CD14-positive monocyte (primary cell): ENCODE results near the gene PIKFYVE. TPM values are rescaled to one million over a fixed set of nuclear protein-coding genes. Genes with fewer than 3 reads are reported as not detected.

Experiments
- DNase-seq, 3 donors: peaks; one replicate each; pipeline ENCODE4 v3.0.0-alpha.2; 2011 to 2022
- H2AFZ ChIP-seq: 2 replicates; pipeline ENCODE4 v1.6.0; 2012; ENCODE audit warnings: mild to moderate bottlenecking, low read depth, low read length, inconsistent platforms; ENCODE audit not compliant: insufficient read depth, poor library complexity, severe bottlenecking
- H3K27ac ChIP-seq, 2 donors: 1 replicate in 1 of 2; 2 replicates in 1 of 2; pipeline ENCODE4 v1.5.1; 2012 to 2013; ENCODE audit warnings: low read length in 2 of 2, control low read depth in 1 of 2, inconsistent platforms in 1 of 2, low read depth in 1 of 2, mild to moderate bottlenecking in 1 of 2
- H3K27me3 ChIP-seq, 2 donors: one replicate each; pipeline versions ENCODE4 v1.6.0 to v1.6.1; 2011 to 2013; ENCODE audit warnings: low read length in 2 of 2; ENCODE audit not compliant: control insufficient read depth in 2 of 2, insufficient read depth in 2 of 2
- H3K36me3 ChIP-seq, 2 donors: replicated peaks in 1 of 2; 1 replicate in 1 of 2; 2 replicates in 1 of 2; pipeline versions ENCODE4 v1.5.1 to v1.6.1; 2012 to 2013; ENCODE audit warnings: low read length in 2 of 2, control low read depth in 1 of 2, inconsistent platforms in 1 of 2, mild to moderate bottlenecking in 1 of 2; ENCODE audit not compliant: insufficient read depth in 2 of 2, control insufficient read depth in 1 of 2
- H3K4me1 ChIP-seq, 2 donors: 1 replicate in 1 of 2; 2 replicates in 1 of 2; pipeline versions ENCODE4 v1.5.1 to v1.6.1; 2012 to 2013; ENCODE audit warnings: low read length in 2 of 2, control low read depth in 1 of 2, inconsistent platforms in 1 of 2, mild to moderate bottlenecking in 1 of 2, moderate library complexity in 1 of 2; ENCODE audit not compliant: insufficient read depth in 2 of 2, control insufficient read depth in 1 of 2
- H3K4me2 ChIP-seq: replicated peaks from 2 replicates; pipeline ENCODE3; 2012; ENCODE audit warnings: low read length, moderate library complexity, mild to moderate bottlenecking; ENCODE audit not compliant: poor library complexity, severe bottlenecking; ENCODE audit errors: extremely low read depth
- H3K4me3 ChIP-seq, 3 experiments: fragments of 200-600 bp in 1 of 3; sonication (generic) in 1 of 3; replicated peaks in 1 of 3; 1 replicate in 2 of 3; 2 replicates in 1 of 3; pipeline ENCODE4 v1.5.1; 2011 to 2013; ENCODE audit warnings: low read length in 3 of 3, mild to moderate bottlenecking in 3 of 3, control low read depth in 2 of 3, low read depth in 2 of 3, inconsistent platforms in 1 of 3, moderate library complexity in 1 of 3
- H3K79me2 ChIP-seq: 2 replicates; pipeline ENCODE4 v1.6.0; 2012; ENCODE audit warnings: mild to moderate bottlenecking, control low read depth, inconsistent platforms, low read length, moderate library complexity; ENCODE audit not compliant: insufficient read depth
- H3K9ac ChIP-seq: 2 replicates; pipeline ENCODE4 v1.6.0; 2017; ENCODE audit warnings: low read length, mild to moderate bottlenecking; ENCODE audit not compliant: insufficient read depth, poor library complexity, severe bottlenecking
- H3K9me3 ChIP-seq, 2 donors: replicated peaks in 1 of 2; 1 replicate in 1 of 2; 2 replicates in 1 of 2; pipeline versions ENCODE4 v1.5.1 to v1.6.1; 2012 to 2013; ENCODE audit warnings: low read length in 2 of 2, control low read depth in 1 of 2; ENCODE audit not compliant: control insufficient read depth in 1 of 2, insufficient read depth in 1 of 2
- H4K20me1 ChIP-seq: 2 replicates; pipeline ENCODE4 v1.6.0; 2012; ENCODE audit warnings: mild to moderate bottlenecking, low read length, control low read depth, moderate library complexity; ENCODE audit not compliant: insufficient read depth
- H3K27ac Mint-ChIP-seq, 7 donors: one replicate each; pipeline ENCODE4 v1.8.0; 2020; ENCODE audit warnings: mild to moderate bottlenecking in 7 of 7, mixed read lengths in 7 of 7, moderate library complexity in 6 of 7, inconsistent platforms in 2 of 7
- H3K27me3 Mint-ChIP-seq, 3 donors: one replicate each; pipeline ENCODE4 v1.8.0; 2021 to 2022; ENCODE audit warnings: low read depth in 3 of 3, mild to moderate bottlenecking in 3 of 3, mixed read lengths in 3 of 3, moderate library complexity in 3 of 3, inconsistent platforms in 1 of 3
- H3K36me3 Mint-ChIP-seq, 2 donors: one replicate each; pipeline ENCODE4 v1.8.0; 2020; ENCODE audit warnings: mixed read lengths in 2 of 2, inconsistent platforms in 1 of 2, mild to moderate bottlenecking in 1 of 2
- H3K4me1 Mint-ChIP-seq: one replicate; pipeline ENCODE4 v1.8.0; 2020; ENCODE audit warnings: mild to moderate bottlenecking, mixed read lengths
- H3K4me3 Mint-ChIP-seq, 2 donors: one replicate each; pipeline ENCODE4 v1.8.0; 2020; ENCODE audit warnings: mild to moderate bottlenecking in 2 of 2, mixed read lengths in 2 of 2, moderate library complexity in 1 of 2
- H3K9me3 Mint-ChIP-seq, 7 donors: one replicate each; pipeline ENCODE4 v1.8.0; 2020 to 2022; ENCODE audit warnings: mixed read lengths in 7 of 7, mild to moderate bottlenecking in 6 of 7, moderate library complexity in 6 of 7, inconsistent platforms in 2 of 7
- WGBS: methylation state at CpG from one replicate; pipeline ENCODE4 v1.1.5; 2013; ENCODE audit warnings: missing lambda C conversion rate; ENCODE audit not compliant: insufficient coverage; 5-methylcytosine and 5-hydroxymethylcytosine counted together
- intact Hi-C, 2 donors: fragments of 100-400 bp; cut with micrococcal nuclease; formaldehyde crosslinking; loops; one replicate each; pipeline versions ENCODE4 v1.15.0 to v1.15.1; 2023
- polyA plus RNA-seq, 3 donors: library from polyadenylated mRNA; depleted of rRNA in 1 of 3; unstranded in 2 of 3; stranded (reverse) in 1 of 3; fragments of 300-500 nt in 2 of 3; fragments of >200 nt in 1 of 3; fragmentation: Illumina TruSeq in 2 of 3; gene quantifications; 1 replicate in 2 of 3; 2 replicates in 1 of 3; pipeline ENCODE4 v1.2.3, GENCODE V29; 2012 to 2021
- TF ChIP-seq, protein P1 (sequence below): fragments of 200-600 bp; IDR thresholded peaks from one replicate; pipeline ENCODE4 v1.8.0; 2022; ENCODE audit warnings: antibody characterized with exemption, mild to moderate bottlenecking

Gene PIKFYVE
- polyA plus RNA-seq, 3 donors, result 3.5 to 17.6 (median 6.2) TPM

DNA sequence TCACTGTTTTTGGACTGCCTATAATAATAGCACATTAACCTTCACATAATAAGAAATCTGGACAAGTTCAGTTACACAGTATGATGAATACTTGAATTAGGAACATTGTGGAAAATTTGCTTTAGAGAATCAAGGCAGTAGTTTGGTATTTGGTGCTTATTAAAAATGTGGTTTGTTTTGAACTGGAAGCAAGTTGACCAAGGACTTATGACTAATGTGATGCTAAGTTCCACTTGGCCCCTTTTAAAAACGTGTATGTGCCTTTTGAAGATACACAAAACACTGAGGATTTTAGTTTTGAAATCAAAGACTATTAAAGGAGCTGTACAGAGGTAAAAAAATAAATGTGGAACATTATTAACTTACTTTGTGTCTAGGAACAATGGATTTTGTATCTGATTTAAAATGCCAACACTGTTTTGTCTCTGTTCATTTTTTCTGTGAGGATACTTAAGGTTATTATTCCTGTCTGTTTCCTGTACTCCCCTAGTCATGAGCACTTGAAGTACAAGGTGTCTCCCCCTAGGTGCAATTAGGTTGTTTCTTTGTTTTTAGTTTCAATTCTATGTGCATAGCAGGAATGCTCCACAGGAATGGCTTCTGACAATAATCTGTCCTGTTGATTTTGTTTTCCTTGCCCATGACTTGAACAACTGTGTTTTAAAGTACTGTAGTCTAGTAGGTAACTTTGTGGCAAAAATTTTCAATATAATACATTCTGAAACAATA, 91.0 kb downstream of the PIKFYVE start:
- peaks cover 55 to 70% of the 10 kb centered on the region in 2 donors for H3K36me3 ChIP-seq
- H3K4me1 Mint-ChIP-seq, result peaks cover 2% of the 10 kb centered on the region
- H3K4me3 ChIP-seq, result no peak overlapping the region
- peaks cover 0 to 16% of the 10 kb centered on the region in 2 donors for H3K9me3 ChIP-seq
- peak overlapping the region in 2 of 7 donors; percentile 8 to 12 for H3K27ac Mint-ChIP-seq
- H3K27ac ChIP-seq, result no peak overlapping the region
- H3K27me3 Mint-ChIP-seq, result no peaks in the 10 kb centered on the region
- peaks cover 49 to 63% of the 10 kb centered on the region in 2 donors for H3K36me3 Mint-ChIP-seq
- H2AFZ ChIP-seq, result no peak overlapping the region
- H4K20me1 ChIP-seq, result no peaks in the 10 kb centered on the region
- no peak overlapping the region for H3K4me2 ChIP-seq
- no peak overlapping the region for H3K9ac ChIP-seq
- H3K4me3 Mint-ChIP-seq, result no peak overlapping the region
- TF ChIP-seq, protein P1, sequence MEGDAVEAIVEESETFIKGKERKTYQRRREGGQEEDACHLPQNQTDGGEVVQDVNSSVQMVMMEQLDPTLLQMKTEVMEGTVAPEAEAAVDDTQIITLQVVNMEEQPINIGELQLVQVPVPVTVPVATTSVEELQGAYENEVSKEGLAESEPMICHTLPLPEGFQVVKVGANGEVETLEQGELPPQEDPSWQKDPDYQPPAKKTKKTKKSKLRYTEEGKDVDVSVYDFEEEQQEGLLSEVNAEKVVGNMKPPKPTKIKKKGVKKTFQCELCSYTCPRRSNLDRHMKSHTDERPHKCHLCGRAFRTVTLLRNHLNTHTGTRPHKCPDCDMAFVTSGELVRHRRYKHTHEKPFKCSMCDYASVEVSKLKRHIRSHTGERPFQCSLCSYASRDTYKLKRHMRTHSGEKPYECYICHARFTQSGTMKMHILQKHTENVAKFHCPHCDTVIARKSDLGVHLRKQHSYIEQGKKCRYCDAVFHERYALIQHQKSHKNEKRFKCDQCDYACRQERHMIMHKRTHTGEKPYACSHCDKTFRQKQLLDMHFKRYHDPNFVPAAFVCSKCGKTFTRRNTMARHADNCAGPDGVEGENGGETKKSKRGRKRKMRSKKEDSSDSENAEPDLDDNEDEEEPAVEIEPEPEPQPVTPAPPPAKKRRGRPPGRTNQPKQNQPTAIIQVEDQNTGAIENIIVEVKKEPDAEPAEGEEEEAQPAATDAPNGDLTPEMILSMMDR, result no peak
- WGBS, result no CpG with 5 or more reads among the region's 1 CpG
- H3K4me1 ChIP-seq, result no peaks in the 10 kb centered on the region
- intact Hi-C loops, result no loop called here
- H3K27me3 ChIP-seq, result no peaks in the 10 kb centered on the region
- H3K9me3 Mint-ChIP-seq, result peaks cover 0 to 12% (median 5%) of the 10 kb centered on the region in 7 donors
- DNase-seq, result no peak
- H3K79me2 ChIP-seq, result no peaks in the 10 kb centered on the region

DNA sequence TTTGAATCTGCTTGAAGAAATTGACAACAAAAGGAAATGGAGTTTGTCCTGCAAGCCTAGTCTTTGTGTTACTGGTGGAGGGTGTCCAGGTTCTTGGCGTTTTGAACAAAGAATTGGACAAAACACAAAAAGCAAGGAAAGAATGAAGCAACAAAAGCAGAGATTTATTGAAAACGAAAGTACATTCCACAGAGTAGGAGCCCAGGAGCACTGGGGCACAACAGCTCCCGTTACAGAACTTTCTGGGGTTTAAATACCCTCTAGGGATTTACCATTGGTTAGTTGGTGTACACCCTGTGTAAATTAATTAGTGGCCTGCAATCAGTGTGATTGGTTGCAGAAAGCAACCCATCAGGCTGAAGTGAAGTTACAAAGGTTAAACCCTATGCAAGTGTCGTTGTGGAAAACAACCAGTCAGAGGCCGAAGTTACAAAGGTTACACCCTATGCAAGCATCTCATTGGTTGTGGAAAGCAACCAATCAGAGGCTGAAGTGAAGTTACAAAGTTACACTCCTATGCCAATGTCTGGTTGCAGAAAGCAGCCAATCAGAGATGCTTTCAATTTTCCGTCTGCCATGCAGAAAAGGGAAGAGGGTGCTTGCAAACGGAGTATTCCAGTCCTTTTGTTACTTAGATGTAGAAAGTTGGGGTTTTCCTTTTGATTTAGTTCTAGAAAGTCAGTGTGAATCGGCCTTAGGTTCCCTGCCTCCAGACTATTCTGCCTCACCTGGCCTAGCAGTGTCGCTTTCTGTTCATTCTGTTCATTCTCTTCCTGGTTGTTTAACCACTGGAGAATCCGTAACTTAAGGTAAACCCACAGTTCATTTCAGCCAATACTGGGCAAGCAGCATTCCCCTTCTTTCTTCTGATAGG, 92.9 kb downstream of the PIKFYVE start:
- H3K4me3 Mint-ChIP-seq, result peak overlapping the region; percentile 80 to 86
- Histone ChIP-seq H2AFZ (no peak overlapping the region), H3K36me3 (peaks cover 35 to 50% of the 10 kb centered on the region in 2 donors), H3K27ac (no peak overlapping the region), H4K20me1 (no peaks in the 10 kb centered on the region), H3K9ac (no peak overlapping the region), H3K4me1 (no peaks in the 10 kb centered on the region), H3K27me3 (no peaks in the 10 kb centered on the region), H3K4me2 (peak overlapping the region; percentile 38), H3K4me3 (peak overlapping the region; percentile 40 to 65 (median 57)), H3K79me2 (no peaks in the 10 kb centered on the region), H3K9me3 (peaks cover 0 to 16% of the 10 kb centered on the region in 2 donors)
- peak overlapping the region in 5 of 7 donors; percentile 4 to 86 (median 24) for H3K27ac Mint-ChIP-seq
- peaks cover 0 to 16% (median 7%) of the 10 kb centered on the region in 7 donors for H3K9me3 Mint-ChIP-seq
- H3K4me1 Mint-ChIP-seq, result peaks cover 2% of the 10 kb centered on the region
- DNase-seq, result peak in 2 of 3 donors; percentile 35 to 55
- H3K36me3 Mint-ChIP-seq, result peaks cover 31 to 43% of the 10 kb centered on the region in 2 donors
- WGBS, result 80% methylated on average over 7 of the region's 10 CpGs
- TF ChIP-seq, protein P1, result no peak
- peaks cover 0 to 2% (median 0%) of the 10 kb centered on the region in 3 donors for H3K27me3 Mint-ChIP-seq
- intact Hi-C loops, result no loop called here
